H1 (cell line): ENCODE data around the gene P3H1. TPM values are rescaled to one million over a fixed set of nuclear protein-coding genes. Genes with fewer than 3 reads are reported as not detected.

Source experiments
- ATF2 ChIP-seq: IDR thresholded peaks from 2 replicates; pipeline ENCODE4 v1.6.1; 2012; ENCODE audit warnings: low read length, inconsistent platforms
- CHD2 ChIP-seq: IDR thresholded peaks from 2 replicates; pipeline ENCODE4 v1.6.1; 2012; ENCODE audit warnings: low read length, improper control_type of control experiment
- RAD21 ChIP-seq, 2 experiments: IDR thresholded peaks in 1 of 2; conservative IDR thresholded peaks in 1 of 2; 2 replicates each; pipeline ENCODE4 v1.6.1; 2011; ENCODE audit warnings: low read depth in 2 of 2, low read length in 2 of 2, improper control_type of control experiment in 1 of 2, inconsistent platforms in 1 of 2, mild to moderate bottlenecking in 1 of 2, moderate library complexity in 1 of 2
- TCF12 ChIP-seq: IDR thresholded peaks from 2 replicates; pipeline ENCODE4 v1.6.1; 2011; ENCODE audit warnings: low read depth, mild to moderate bottlenecking, low read length
- polyA plus RNA-seq, 7 experiments: library from polyadenylated mRNA; depleted of rRNA in 3 of 7; stranded (reverse) in 5 of 7; unstranded in 2 of 7; fragments of >200 nt in 5 of 7; fragments of 200-250 nt in 2 of 7; gene quantifications; 1 replicate in 5 of 7; 2 replicates in 1 of 7; 4 replicates in 1 of 7; pipeline versions ENCODE4 v1.2.1 to v1.2.3, GENCODE V29; 2011 to 2013; ENCODE audit warnings: missing spikeins in 2 of 7, mixed read lengths in 2 of 7
- total RNA-seq: library from RNA; stranded (reverse); fragmentation: NEBNext Ultra II Directional; extraction: Animal tissue kit (Norgen Biotek cat#: 25700); gene quantifications from 2 replicates; pipeline ENCODE4 v1.2.1, GENCODE V29; 2021

The P3H1 gene
- total and polyA plus RNA-seq, 2 of the 8 experiments (the other 6 are each of a cell fraction or from before 2014, with no cell fraction given), result 58.4 to 87.5 TPM

- no peak for TF ChIP-seq ATF2
- 0 out of 2 replicates have a peak, but pooled peaks have one; percentile 37 for TF ChIP-seq CHD2
- no peak for TF ChIP-seq TCF12
- TF ChIP-seq RAD21 (IDR thresholded peaks at IDR 0.05 in 1 of 2, conservative IDR thresholded peaks at IDR 0.05 in 1 of 2; ENCODE audit: low read depth in 2 of 2, low read length in 2 of 2), result peak; percentile 88 to 91
These were observed 19.7 kb downstream of the P3H1 start (continued) for GRCh38 chr1:42747125-42747524.
